ENCODE measurements around the gene MOB3B. TPM values are rescaled to one million over a fixed set of nuclear protein-coding genes. Genes with fewer than 3 reads are reported as not detected.

MOB3B gene
- total RNA-seq, 4 donors from 2014 or later, result 16.2 to 23.7 (median 19.7) TPM

GRCh38 chr9:27280860-27281259 lies 248.8 kb downstream of the MOB3B start:
- Histone ChIP-seq H3K36me3 (no peaks in the 10 kb centered on the region), H3K9me3 (no peaks in the 10 kb centered on the region), H3K27me3 (no peaks in the 10 kb centered on the region), H3K4me1 (no peaks in the 10 kb centered on the region), H3K27ac (no peak overlapping the region), H3K4me3 (no peak overlapping the region)
- 29 to 41% methylated on average over 5 of the region's 5 CpGs for WGBS, 2 donors
- no peak for DNase-seq (ENCODE audit: low spot score in 2 of 2)
- TF ChIP-seq POLR2A (IDR thresholded peaks at IDR 0.05) (no peak), CTCF (IDR thresholded peaks at IDR 0.05) (no peak), EP300 (IDR thresholded peaks at IDR 0.05) (no peak)

- H3K4me1 ChIP-seq, result no peaks in the 10 kb centered on the region
- no peaks in the 10 kb centered on the region for H3K9me3 ChIP-seq
- no peaks in the 10 kb centered on the region for H3K36me3 ChIP-seq
- H3K27me3 ChIP-seq, result no peaks in the 10 kb centered on the region
- no peak overlapping the region for H3K27ac ChIP-seq
- TF ChIP-seq EP300 (IDR thresholded peaks at IDR 0.05) (no peak), CTCF (IDR thresholded peaks at IDR 0.05) (no peak), POLR2A (IDR thresholded peaks at IDR 0.05) (no peak)
- WGBS, 2 donors, result 92% methylated on average over 16 of the region's 16 CpGs
- no peak for DNase-seq (ENCODE audit: low spot score in 2 of 2)
- H3K4me3 ChIP-seq, result no peak overlapping the region
Observed at GRCh38 chr9:27280249-27280648, 249.4 kb downstream of the MOB3B start.

GRCh38 chr9:27279611-27280010 lies 250.0 kb downstream of the MOB3B start:
- 79 to 84% methylated on average over 3 of the region's 3 CpGs for WGBS, 2 donors
- H3K4me1 ChIP-seq, result no peaks in the 10 kb centered on the region
- no peak overlapping the region for H3K27ac ChIP-seq
- no peaks in the 10 kb centered on the region for H3K27me3 ChIP-seq
- no peaks in the 10 kb centered on the region for H3K36me3 ChIP-seq
- TF ChIP-seq CTCF (IDR thresholded peaks at IDR 0.05) (no peak), EP300 (IDR thresholded peaks at IDR 0.05) (no peak), POLR2A (IDR thresholded peaks at IDR 0.05) (no peak)
- no peak for DNase-seq (ENCODE audit: low spot score in 2 of 2)
- no peaks in the 10 kb centered on the region for H3K9me3 ChIP-seq
- no peak overlapping the region for H3K4me3 ChIP-seq

- 59 to 88% methylated on average over 1 of the region's 1 CpG for WGBS, 2 donors
- Histone ChIP-seq H3K4me1 (no peaks in the 10 kb centered on the region), H3K36me3 (no peaks in the 10 kb centered on the region), H3K4me3 (no peak overlapping the region), H3K27me3 (no peaks in the 10 kb centered on the region), H3K9me3 (no peaks in the 10 kb centered on the region), H3K27ac (no peak overlapping the region)
- peak in 1 of 2 donors; percentile 9 for DNase-seq (ENCODE audit: low spot score in 2 of 2)
- TF ChIP-seq EP300 (IDR thresholded peaks at IDR 0.05) (peak in 1 of 2 donors; percentile 73), CTCF (IDR thresholded peaks at IDR 0.05) (no peak), POLR2A (IDR thresholded peaks at IDR 0.05) (no peak)
Observed at GRCh38 chr9:27278374-27278773, 251.2 kb downstream of the MOB3B start.

- no peak overlapping the region for H3K27ac ChIP-seq
- H3K27me3 ChIP-seq, result no peaks in the 10 kb centered on the region
- peak in 1 of 2 donors; percentile 21 for DNase-seq (ENCODE audit: low spot score in 2 of 2)
- WGBS, 2 donors, result 40% methylated on average over 12 of the region's 12 CpGs
- no peaks in the 10 kb centered on the region for H3K4me1 ChIP-seq
- H3K9me3 ChIP-seq, result no peaks in the 10 kb centered on the region
- H3K36me3 ChIP-seq, result no peaks in the 10 kb centered on the region
- TF ChIP-seq CTCF (IDR thresholded peaks at IDR 0.05), result peak; percentile 58 to 80 (median 71)
- TF ChIP-seq EP300 (IDR thresholded peaks at IDR 0.05), result no peak
- H3K4me3 ChIP-seq, result peak overlapping the region in 1 of 4 donors; percentile 11
Observed at GRCh38 chr9:27276193-27277030, 253.2 kb downstream of the MOB3B start.
